CD8-positive, alpha-beta memory T cell (primary cell): ENCODE results near the gene HOXD3. TPM values are rescaled to one million over a fixed set of nuclear protein-coding genes. Genes with fewer than 3 reads are reported as not detected.

Source experiments
- CTCF ChIA-PET: fragments of 350-600 bp; sonication (Branson Sonifier 250); formaldehyde crosslinking; loops from one replicate; lab custom pipeline; 2021; ENCODE audit warnings: antibody characterized with exemption; lab: Charles Lee
- POLR2A ChIA-PET: fragments of 350-600 bp; sonication (Branson Sonifier 250); formaldehyde crosslinking; loops from one replicate; lab custom pipeline; 2021; ENCODE audit warnings: antibody characterized with exemption; lab: Charles Lee
- DNase-seq, 5 donors: peaks; one replicate each; pipeline versions ENCODE4 v3.0.0 to v3.0.0-alpha.2; 2020 to 2022; ENCODE audit warnings: mixed read lengths in 1 of 5
- H3K27ac ChIP-seq: one replicate; pipeline ENCODE4 v1.7.0; 2013; ENCODE audit warnings: low read depth, mild to moderate bottlenecking, low read length, moderate library complexity
- H3K27me3 ChIP-seq: 2 replicates; pipeline ENCODE4 v1.7.0; 2013; ENCODE audit warnings: low read length, mild to moderate bottlenecking; ENCODE audit not compliant: insufficient read depth, poor library complexity, severe bottlenecking
- H3K36me3 ChIP-seq: 2 replicates; pipeline ENCODE4 v1.7.0; 2013; ENCODE audit warnings: mild to moderate bottlenecking, low read length, moderate library complexity; ENCODE audit not compliant: insufficient read depth
- H3K4me1 ChIP-seq: 2 replicates; pipeline ENCODE4 v1.7.0; 2013; ENCODE audit warnings: mild to moderate bottlenecking, low read length, moderate library complexity; ENCODE audit not compliant: insufficient read depth
- H3K4me3 ChIP-seq: 2 replicates; pipeline ENCODE4 v1.7.0; 2013; ENCODE audit warnings: mild to moderate bottlenecking, low read length
- H3K9me3 ChIP-seq: 2 replicates; pipeline ENCODE4 v1.7.0; 2013; ENCODE audit warnings: mild to moderate bottlenecking, low read length
- H3K27ac Mint-ChIP-seq, 8 donors: one replicate each; pipeline ENCODE4 v1.8.0; 2020 to 2021; ENCODE audit warnings: mixed read lengths in 8 of 8, mild to moderate bottlenecking in 6 of 8, inconsistent platforms in 3 of 8, moderate library complexity in 3 of 8
- H3K27me3 Mint-ChIP-seq, 2 donors: one replicate each; pipeline ENCODE4 v1.8.0; 2020 to 2021; ENCODE audit warnings: mixed read lengths in 2 of 2, mild to moderate bottlenecking in 1 of 2, moderate library complexity in 1 of 2
- H3K36me3 Mint-ChIP-seq, 3 donors: one replicate each; pipeline ENCODE4 v1.8.0; 2020 to 2021; ENCODE audit warnings: mixed read lengths in 3 of 3, inconsistent platforms in 1 of 3, mild to moderate bottlenecking in 1 of 3
- H3K4me1 Mint-ChIP-seq, 3 donors: one replicate each; pipeline ENCODE4 v1.8.0; 2020 to 2021; ENCODE audit warnings: mixed read lengths in 3 of 3, inconsistent platforms in 1 of 3, mild to moderate bottlenecking in 1 of 3
- H3K4me3 Mint-ChIP-seq, 7 donors: one replicate each; pipeline ENCODE4 v1.8.0; 2020 to 2021; ENCODE audit warnings: mixed read lengths in 7 of 7, mild to moderate bottlenecking in 6 of 7, moderate library complexity in 4 of 7, inconsistent platforms in 2 of 7
- H3K9me3 Mint-ChIP-seq, 5 donors: one replicate each; pipeline ENCODE4 v1.8.0; 2020 to 2022; ENCODE audit warnings: mixed read lengths in 5 of 5, mild to moderate bottlenecking in 3 of 5, moderate library complexity in 2 of 5, inconsistent platforms in 1 of 5
- polyA plus RNA-seq: library from polyadenylated mRNA; unstranded; fragments of 300-500 nt; fragmentation: Illumina TruSeq; gene quantifications from one replicate; pipeline ENCODE4 v1.2.3, GENCODE V29; 2021
- total RNA-seq, 2 experiments: library from RNA; stranded (reverse); gene quantifications; one replicate each; pipeline ENCODE4 v1.2.3, GENCODE V29; 2021

Gene HOXD3
- total and polyA plus RNA-seq, 3 experiments from 2014 or later = not detected

- H3K9me3 Mint-ChIP-seq = peaks cover 0 to 19% (median 7%) of the 10 kb centered on the region in 5 donors
- H3K27me3 ChIP-seq = peaks cover 76% of the 10 kb centered on the region
- H3K4me3 ChIP-seq = no peak overlapping the region
- no peak for DNase-seq
- no peaks in the 10 kb centered on the region for H3K9me3 ChIP-seq
- no peaks in the 10 kb centered on the region for H3K4me1 ChIP-seq
- H3K4me1 Mint-ChIP-seq = peaks cover 8 to 15% (median 14%) of the 10 kb centered on the region in 3 donors
- no peaks in the 10 kb centered on the region for H3K36me3 Mint-ChIP-seq
- no peaks in the 10 kb centered on the region for H3K36me3 ChIP-seq
- peaks cover 78 to 90% of the 10 kb centered on the region in 2 donors for H3K27me3 Mint-ChIP-seq
- peak overlapping the region in 2 of 8 donors; percentile 35 to 58 for H3K27ac Mint-ChIP-seq
- H3K27ac ChIP-seq = no peak overlapping the region
- ChIA-PET CTCF (interaction anchor here (1.0 kb wide), 2 partner anchors 8 to 292 kb away, joined by 3 read pairs; no protein-coding TSS in a partner anchor), POLR2A (no interaction called here)
- peak overlapping the region in 1 of 7 donors; percentile 8 for H3K4me3 Mint-ChIP-seq
Observed at GRCh38 chr2:176162911-176163671, 6.0 kb downstream of the HOXD3 start.

- ChIA-PET POLR2A (no interaction called here), CTCF (no interaction called here)
- Histone ChIP-seq H3K4me3 (no peak overlapping the region), H3K4me1 (no peaks in the 10 kb centered on the region), H3K27ac (no peak overlapping the region), H3K9me3 (no peaks in the 10 kb centered on the region), H3K27me3 (peaks cover 72% of the 10 kb centered on the region), H3K36me3 (no peaks in the 10 kb centered on the region)
- DNase-seq = no peak
- Mint-ChIP-seq H3K36me3 (no peaks in the 10 kb centered on the region), H3K9me3 (peaks cover 0 to 17% (median 7%) of the 10 kb centered on the region in 5 donors), H3K27ac (peak overlapping the region in 2 of 8 donors; percentile 35 to 58), H3K27me3 (peaks cover 74 to 84% of the 10 kb centered on the region in 2 donors), H3K4me3 (peak overlapping the region in 1 of 7 donors; percentile 42), H3K4me1 (peaks cover 6 to 11% (median 10%) of the 10 kb centered on the region in 3 donors)
Observed at GRCh38 chr2:176163672-176164056, 6.6 kb downstream of the HOXD3 start.

- H3K4me3 ChIP-seq = no peak overlapping the region
- no peaks in the 10 kb centered on the region for H3K9me3 ChIP-seq
- peak overlapping the region in 2 of 8 donors; percentile 4 to 45 for H3K27ac Mint-ChIP-seq
Observed at GRCh38 chr2:176164201-176164600, 7.1 kb downstream of the HOXD3 start.

GRCh38 chr2:176164611-176165369, 7.7 kb downstream of the HOXD3 start:
- H3K27ac ChIP-seq = no peak overlapping the region
- H3K36me3 ChIP-seq = no peaks in the 10 kb centered on the region
- H3K4me3 ChIP-seq = no peak overlapping the region
- peak overlapping the region in 3 of 7 donors; percentile 20 to 65 (median 22) for H3K4me3 Mint-ChIP-seq
- peaks cover 0 to 4% (median 0%) of the 10 kb centered on the region in 3 donors for H3K36me3 Mint-ChIP-seq
- H3K9me3 Mint-ChIP-seq = peaks cover 0 to 17% (median 7%) of the 10 kb centered on the region in 5 donors
- no peak for DNase-seq
- H3K4me1 Mint-ChIP-seq = peaks cover 6 to 11% (median 10%) of the 10 kb centered on the region in 3 donors
- ChIA-PET POLR2A (no interaction called here), CTCF (no interaction called here)
- H3K4me1 ChIP-seq = no peaks in the 10 kb centered on the region
- no peaks in the 10 kb centered on the region for H3K9me3 ChIP-seq
- peak overlapping the region in 1 of 8 donors; percentile 4 for H3K27ac Mint-ChIP-seq
- H3K27me3 ChIP-seq = peaks cover 66% of the 10 kb centered on the region
- peaks cover 77 to 88% of the 10 kb centered on the region in 2 donors for H3K27me3 Mint-ChIP-seq

More at GRCh38 chr2:176164201-176164600, 7.1 kb downstream of the HOXD3 start:
- Histone ChIP-seq H3K27me3 (peaks cover 71% of the 10 kb centered on the region), H3K27ac (no peak overlapping the region), H3K4me1 (no peaks in the 10 kb centered on the region), H3K36me3 (no peaks in the 10 kb centered on the region)
- POLR2A ChIA-PET = no interaction called here
- CTCF ChIA-PET = no interaction called here
- Mint-ChIP-seq H3K27me3 (peaks cover 74 to 87% of the 10 kb centered on the region in 2 donors), H3K4me1 (peaks cover 6 to 11% (median 10%) of the 10 kb centered on the region in 3 donors), H3K36me3 (no peaks in the 10 kb centered on the region), H3K4me3 (peak overlapping the region in 4 of 7 donors; percentile 5 to 42 (median 31)), H3K9me3 (peaks cover 0 to 17% (median 7%) of the 10 kb centered on the region in 5 donors)
- DNase-seq = no peak

GRCh38 chr2:176165370-176166050, 8.4 kb downstream of the HOXD3 start:
- no peaks in the 10 kb centered on the region for H3K36me3 ChIP-seq
- no peak overlapping the region for H3K4me3 ChIP-seq
- peaks cover 0 to 5% (median 0%) of the 10 kb centered on the region in 3 donors for H3K36me3 Mint-ChIP-seq
- CTCF ChIA-PET = no interaction called here
- peaks cover 0 to 17% (median 7%) of the 10 kb centered on the region in 5 donors for H3K9me3 Mint-ChIP-seq
- H3K4me3 Mint-ChIP-seq = no peak overlapping the region
- no peak for DNase-seq
- H3K27ac Mint-ChIP-seq = no peak overlapping the region
- POLR2A ChIA-PET = no interaction called here
- H3K4me1 ChIP-seq = no peaks in the 10 kb centered on the region
- H3K9me3 ChIP-seq = no peaks in the 10 kb centered on the region
- peaks cover 66% of the 10 kb centered on the region for H3K27me3 ChIP-seq
- H3K27ac ChIP-seq = no peak overlapping the region
- H3K27me3 Mint-ChIP-seq = peaks cover 80 to 91% of the 10 kb centered on the region in 2 donors
- H3K4me1 Mint-ChIP-seq = peaks cover 6 to 11% (median 6%) of the 10 kb centered on the region in 3 donors

- no peak overlapping the region for H3K27ac ChIP-seq
- Mint-ChIP-seq H3K36me3 (peaks cover 0 to 5% (median 0%) of the 10 kb centered on the region in 3 donors), H3K4me1 (peaks cover 4 to 11% (median 6%) of the 10 kb centered on the region in 3 donors), H3K27ac (no peak overlapping the region), H3K27me3 (peaks cover 80 to 90% of the 10 kb centered on the region in 2 donors), H3K9me3 (peaks cover 0 to 14% (median 7%) of the 10 kb centered on the region in 5 donors), H3K4me3 (no peak overlapping the region)
- no peaks in the 10 kb centered on the region for H3K36me3 ChIP-seq
- peaks cover 66% of the 10 kb centered on the region for H3K27me3 ChIP-seq
- no peaks in the 10 kb centered on the region for H3K4me1 ChIP-seq
- ChIA-PET POLR2A (no interaction called here), CTCF (no interaction called here)
- H3K9me3 ChIP-seq = no peaks in the 10 kb centered on the region
- DNase-seq = no peak
- H3K4me3 ChIP-seq = no peak overlapping the region
Observed at GRCh38 chr2:176166272-176166671, 9.2 kb downstream of the HOXD3 start.

- Histone ChIP-seq H3K9me3 (no peaks in the 10 kb centered on the region), H3K36me3 (no peaks in the 10 kb centered on the region), H3K27me3 (peaks cover 68% of the 10 kb centered on the region), H3K4me3 (no peak overlapping the region), H3K27ac (no peak overlapping the region), H3K4me1 (no peaks in the 10 kb centered on the region)
- H3K27ac Mint-ChIP-seq = no peak overlapping the region
- CTCF ChIA-PET = interaction anchor here (0.7 kb wide), 1 partner anchor 1563 kb away, joined by 3 read pairs; no protein-coding TSS in a partner anchor
- H3K4me1 Mint-ChIP-seq = peaks cover 6 to 11% (median 10%) of the 10 kb centered on the region in 3 donors
- H3K9me3 Mint-ChIP-seq = peaks cover 0 to 13% (median 7%) of the 10 kb centered on the region in 5 donors
- no peak for DNase-seq
- peaks cover 78 to 87% of the 10 kb centered on the region in 2 donors for H3K27me3 Mint-ChIP-seq
- POLR2A ChIA-PET = no interaction called here
- no peak overlapping the region for H3K4me3 Mint-ChIP-seq
- peaks cover 0 to 5% (median 0%) of the 10 kb centered on the region in 3 donors for H3K36me3 Mint-ChIP-seq
Observed at GRCh38 chr2:176167398-176167797, 10.3 kb downstream of the HOXD3 start.
